Measurements from ENCODE around the gene CLIC5. TPM values are rescaled to one million over a fixed set of nuclear protein-coding genes. Genes with fewer than 3 reads are reported as not detected.

CLIC5 gene
- polyA plus RNA-seq, 3 donors, result not detected

DNA sequence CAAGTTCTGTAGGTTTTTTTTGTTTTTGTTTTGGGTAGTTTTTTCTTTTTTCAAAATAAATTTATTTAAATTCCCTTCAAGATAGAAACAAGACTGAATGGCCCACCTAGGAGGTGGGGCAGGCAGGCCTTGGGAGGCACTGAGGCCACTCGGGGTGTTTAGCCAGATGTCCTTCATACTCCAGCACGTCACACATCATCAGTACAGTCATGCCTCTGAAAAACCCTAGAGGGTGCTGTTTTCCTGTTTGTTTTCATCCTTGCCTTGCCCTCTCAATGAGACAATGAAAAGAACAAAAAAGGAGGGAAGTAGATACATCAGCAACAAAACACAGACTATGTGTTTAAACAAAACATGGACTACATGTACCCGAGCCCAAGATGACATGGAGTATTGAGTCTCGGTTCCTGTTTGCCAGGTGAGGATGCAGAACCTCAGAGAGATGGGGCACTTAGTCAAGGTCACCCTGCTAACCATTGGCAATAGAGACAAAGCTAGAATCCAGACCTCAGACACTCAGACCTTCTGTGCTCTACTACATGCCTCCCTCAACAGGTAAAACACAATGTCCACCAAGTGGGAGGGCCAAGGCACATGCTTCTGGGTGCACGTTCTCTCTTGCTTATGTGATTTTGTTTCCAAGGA lies 26.8 kb upstream of the CLIC5 start:
- H3K36me3 ChIP-seq (replicated peaks in 1 of 2; ENCODE audit: control insufficient read depth in 1 of 2, insufficient read depth in 2 of 2, low read length in 2 of 2), result no peaks in the 10 kb centered on the region
- H3K4me2 ChIP-seq (replicated peaks; ENCODE audit: extremely low read depth, low read length, poor library complexity, severe bottlenecking), result no peak overlapping the region
- Mint-ChIP-seq H3K36me3 (no peaks in the 10 kb centered on the region), H3K27ac (no peak overlapping the region), H3K9me3 (no peaks in the 10 kb centered on the region), H3K27me3 (ENCODE audit: low read depth in 3 of 3) (no peaks in the 10 kb centered on the region), H3K4me1 (peaks cover 10% of the 10 kb centered on the region), H3K4me3 (no peak overlapping the region)
- TF ChIP-seq CTCF (IDR thresholded peaks at IDR 0.05), result peak; percentile 72
- H3K9ac ChIP-seq (ENCODE audit: insufficient read depth, low read length, poor library complexity, severe bottlenecking), result no peak overlapping the region
- no peaks in the 10 kb centered on the region for H3K9me3 ChIP-seq (replicated peaks in 1 of 2; ENCODE audit: control insufficient read depth in 1 of 2, insufficient read depth in 1 of 2, low read length in 2 of 2)
- no peaks in the 10 kb centered on the region for H3K27me3 ChIP-seq (ENCODE audit: control insufficient read depth in 2 of 2, insufficient read depth in 2 of 2, low read length in 2 of 2)
- intact Hi-C loops (cut with micrococcal nuclease), result no loop called here
- peak in 2 of 3 donors; percentile 2 to 42 for DNase-seq
- no peaks in the 10 kb centered on the region for H4K20me1 ChIP-seq (ENCODE audit: insufficient read depth, low read length)
- WGBS (ENCODE audit: insufficient coverage), result 93% methylated on average over 2 of the region's 5 CpGs
- H3K4me1 ChIP-seq (ENCODE audit: control insufficient read depth in 1 of 2, insufficient read depth in 2 of 2, low read length in 2 of 2), result peaks cover 0 to 4% of the 10 kb centered on the region in 2 donors
- no peak overlapping the region for H3K27ac ChIP-seq (ENCODE audit: low read depth in 1 of 2, low read length in 2 of 2)
- H3K79me2 ChIP-seq (ENCODE audit: insufficient read depth, low read length), result no peaks in the 10 kb centered on the region
- H2AFZ ChIP-seq (ENCODE audit: insufficient read depth, low read depth, low read length, poor library complexity, severe bottlenecking), result no peak overlapping the region
- H3K4me3 ChIP-seq (replicated peaks in 1 of 3; ENCODE audit: low read depth in 2 of 3, low read length in 3 of 3), result no peak overlapping the region

DNA sequence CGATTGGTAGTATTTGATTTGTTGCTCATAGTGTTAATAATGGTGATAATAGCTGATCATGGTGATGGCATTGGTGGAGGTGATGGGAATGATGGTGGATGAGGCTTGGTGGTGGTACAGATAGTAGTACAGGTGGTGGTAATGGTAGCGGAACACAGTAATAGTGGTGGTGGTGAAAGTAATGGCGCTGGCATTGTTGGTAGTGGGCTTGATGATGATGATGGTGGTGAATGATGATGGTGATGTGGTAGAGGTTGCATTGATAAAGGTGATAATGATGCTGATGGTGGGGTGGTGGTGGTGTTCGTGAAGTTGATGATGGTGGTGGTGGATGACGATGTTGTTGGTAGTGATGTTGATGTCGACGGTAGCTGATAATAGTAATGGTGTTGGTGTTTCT lies 24.6 kb upstream of the CLIC5 start:
- H3K27me3 Mint-ChIP-seq (ENCODE audit: low read depth in 3 of 3), result no peaks in the 10 kb centered on the region
- H3K27ac Mint-ChIP-seq, result no peak overlapping the region
- no peak overlapping the region for H3K4me3 Mint-ChIP-seq
- no peak for DNase-seq
- H3K27ac ChIP-seq (ENCODE audit: low read depth in 1 of 2, low read length in 2 of 2), result no peak overlapping the region
- intact Hi-C loops (cut with micrococcal nuclease), result no loop called here
- H3K9me3 ChIP-seq (replicated peaks in 1 of 2; ENCODE audit: control insufficient read depth in 1 of 2, insufficient read depth in 1 of 2, low read length in 2 of 2), result no peaks in the 10 kb centered on the region
- no peaks in the 10 kb centered on the region for H4K20me1 ChIP-seq (ENCODE audit: insufficient read depth, low read length)
- peaks cover 0 to 4% of the 10 kb centered on the region in 2 donors for H3K4me1 ChIP-seq (ENCODE audit: control insufficient read depth in 1 of 2, insufficient read depth in 2 of 2, low read length in 2 of 2)
- no peak overlapping the region for H2AFZ ChIP-seq (ENCODE audit: insufficient read depth, low read depth, low read length, poor library complexity, severe bottlenecking)
- H3K36me3 ChIP-seq (replicated peaks in 1 of 2; ENCODE audit: control insufficient read depth in 1 of 2, insufficient read depth in 2 of 2, low read length in 2 of 2), result no peaks in the 10 kb centered on the region
- WGBS (ENCODE audit: insufficient coverage), result 100% methylated on average over 7 of the region's 7 CpGs
- H3K36me3 Mint-ChIP-seq, result no peaks in the 10 kb centered on the region
- peaks cover 8% of the 10 kb centered on the region for H3K4me1 Mint-ChIP-seq
- H3K79me2 ChIP-seq (ENCODE audit: insufficient read depth, low read length), result no peaks in the 10 kb centered on the region
- H3K27me3 ChIP-seq (ENCODE audit: control insufficient read depth in 2 of 2, insufficient read depth in 2 of 2, low read length in 2 of 2), result no peaks in the 10 kb centered on the region
- H3K9ac ChIP-seq (ENCODE audit: insufficient read depth, low read length, poor library complexity, severe bottlenecking), result no peak overlapping the region
- H3K4me2 ChIP-seq (replicated peaks; ENCODE audit: extremely low read depth, low read length, poor library complexity, severe bottlenecking), result no peak overlapping the region
- TF ChIP-seq CTCF (IDR thresholded peaks at IDR 0.05), result no peak
- no peaks in the 10 kb centered on the region for H3K9me3 Mint-ChIP-seq
- H3K4me3 ChIP-seq (replicated peaks in 1 of 3; ENCODE audit: low read depth in 2 of 3, low read length in 3 of 3), result no peak overlapping the region

All from CD14-positive monocyte (primary cell).